Sigmoid colon (tissue), 7 donors: ENCODE measurements around the gene CZIB. TPM values are rescaled to one million over a fixed set of nuclear protein-coding genes. Genes with fewer than 3 reads are reported as not detected.

Experiments used
- DNase-seq: peaks from one replicate; pipeline ENCODE4 v3.0.0-alpha.2; 2019
- H3K27ac ChIP-seq, 4 donors: fragments of 200-600 bp; sonication (generic); one replicate each; pipeline ENCODE4 v1.5.1; 2016 to 2019; ENCODE audit warnings: mild to moderate bottlenecking in 1 of 4
- H3K27me3 ChIP-seq, 3 donors: fragments of 200-600 bp; sonication (generic); one replicate each; pipeline ENCODE4 v1.5.1; 2019; ENCODE audit warnings: mild to moderate bottlenecking in 1 of 3
- H3K36me3 ChIP-seq, 4 donors: fragments of 200-600 bp; sonication (generic); one replicate each; pipeline ENCODE4 v1.5.1; 2016 to 2019
- H3K4me1 ChIP-seq, 4 donors: fragments of 200-600 bp; sonication (generic); one replicate each; pipeline ENCODE4 v1.5.1; 2017 to 2019
- H3K4me3 ChIP-seq, 4 donors: fragments of 200-600 bp; sonication (generic); one replicate each; pipeline ENCODE4 v1.5.1; 2017 to 2019; ENCODE audit warnings: mild to moderate bottlenecking in 2 of 4, moderate library complexity in 1 of 4
- H3K9me3 ChIP-seq, 4 donors: fragments of 200-600 bp in 3 of 4; sonication (generic) in 3 of 4; one replicate each; pipeline versions ENCODE4 v1.5.1 to v1.6.1; 2013 to 2019
- CTCF ChIP-seq, 4 experiments: fragments of 450-650 bp in 3 of 4; fragments of 200-600 bp in 1 of 4; IDR thresholded peaks; one replicate each; pipeline ENCODE4 v1.5.1; 2016 to 2019; ENCODE audit warnings: antibody characterized with exemption in 4 of 4, mild to moderate bottlenecking in 3 of 4, moderate library complexity in 2 of 4
- EP300 ChIP-seq, 4 donors: sonication (generic); formaldehyde crosslinking; IDR thresholded peaks; one replicate each; pipeline ENCODE4 v1.6.1; 2017; ENCODE audit warnings: antibody characterized with exemption in 4 of 4
- POLR2A ChIP-seq, 2 donors: fragments of 450-650 bp; IDR thresholded peaks; one replicate each; pipeline ENCODE4 v1.6.1; 2016; ENCODE audit warnings: antibody characterized with exemption in 2 of 2, mild to moderate bottlenecking in 2 of 2, moderate library complexity in 2 of 2
- POLR2AphosphoS5 ChIP-seq, 4 donors: sonication (generic); formaldehyde crosslinking; IDR thresholded peaks; one replicate each; pipeline ENCODE4 v1.6.1; 2017; ENCODE audit warnings: antibody characterized with exemption in 4 of 4
- WGBS, 2 donors: extraction: QIAGEN DNeasy Blood & Tissue Kit; methylation state at CpG; one replicate each; pipeline ENCODE4 v1.1.7; 2013; 5-methylcytosine and 5-hydroxymethylcytosine counted together
- intact Hi-C: fragments of 100-400 bp; cut with DNase I; formaldehyde crosslinking; loops from one replicate; pipeline ENCODE4 v1.15.1; 2023
- polyA plus RNA-seq, 3 donors: library from polyadenylated mRNA; stranded (reverse); fragments of 200-250 nt; gene quantifications; one replicate each; pipeline ENCODE4 v1.2.3, GENCODE V29; 2013
- total RNA-seq, 4 donors: library from RNA; depleted of rRNA; stranded (reverse); fragments of >200 nt; gene quantifications; one replicate each; pipeline ENCODE4 v1.1.0, GENCODE V29; 2016
- donor health status: healthy with polysubstance abuse.
- donor health status: Bipolar disorder and iron deficiency.
- donor health status: healthy.

The CZIB gene
- total and polyA plus RNA-seq, 7 donors, result 49.4 to 95.6 (median 79.2) TPM

- Histone ChIP-seq H3K36me3 (no peaks in the 10 kb centered on the region), H3K27me3 (no peaks in the 10 kb centered on the region), H3K4me3 (no peak overlapping the region), H3K9me3 (no peaks in the 10 kb centered on the region), H3K27ac (no peak overlapping the region), H3K4me1 (no peaks in the 10 kb centered on the region)
- WGBS, 2 donors, result 74 to 82% methylated on average over 4 of the region's 4 CpGs
- intact Hi-C loops, result no loop called here
- no peak for TF ChIP-seq POLR2AphosphoS5 (IDR thresholded peaks at IDR 0.05)
- TF ChIP-seq CTCF (IDR thresholded peaks at IDR 0.05), result no peak
- no peak for TF ChIP-seq EP300 (IDR thresholded peaks at IDR 0.05)
- no peak for TF ChIP-seq POLR2A (IDR thresholded peaks at IDR 0.05)
- DNase-seq, result no peak
These were observed 33.7 kb upstream of the CZIB start for GRCh38 chr1:53254011-53254640.

GRCh38 chr1:53250325-53250724 lies 29.9 kb upstream of the CZIB start:
- intact Hi-C loops, result no loop called here
- DNase-seq, result no peak
- no peaks in the 10 kb centered on the region for H3K36me3 ChIP-seq
- WGBS, 2 donors, result 94 to 96% methylated on average over 4 of the region's 4 CpGs
- no peaks in the 10 kb centered on the region for H3K27me3 ChIP-seq
- no peaks in the 10 kb centered on the region for H3K4me1 ChIP-seq
- H3K27ac ChIP-seq, result no peak overlapping the region
- no peak overlapping the region for H3K4me3 ChIP-seq
- H3K9me3 ChIP-seq, result no peaks in the 10 kb centered on the region
- no peak for TF ChIP-seq CTCF (IDR thresholded peaks at IDR 0.05)
- TF ChIP-seq EP300 (IDR thresholded peaks at IDR 0.05), result no peak
- no peak for TF ChIP-seq POLR2A (IDR thresholded peaks at IDR 0.05)
- no peak for TF ChIP-seq POLR2AphosphoS5 (IDR thresholded peaks at IDR 0.05)

- H3K9me3 ChIP-seq, result no peaks in the 10 kb centered on the region
- intact Hi-C loops, result no loop called here
- no peak for DNase-seq
- TF ChIP-seq POLR2A (IDR thresholded peaks at IDR 0.05) (no peak), EP300 (IDR thresholded peaks at IDR 0.05) (no peak), POLR2AphosphoS5 (IDR thresholded peaks at IDR 0.05) (no peak), CTCF (IDR thresholded peaks at IDR 0.05) (no peak)
- no peak overlapping the region for H3K27ac ChIP-seq
- no peaks in the 10 kb centered on the region for H3K4me1 ChIP-seq
- WGBS, 2 donors, result 75 to 78% methylated on average over 3 of the region's 3 CpGs
- H3K4me3 ChIP-seq, result no peak overlapping the region
- H3K36me3 ChIP-seq, result no peaks in the 10 kb centered on the region
- H3K27me3 ChIP-seq, result no peaks in the 10 kb centered on the region
These were observed 29.3 kb upstream of the CZIB start for GRCh38 chr1:53249706-53250105.

- DNase-seq, result no peak
- Histone ChIP-seq H3K36me3 (no peaks in the 10 kb centered on the region), H3K9me3 (no peaks in the 10 kb centered on the region), H3K27ac (no peak overlapping the region), H3K4me1 (no peaks in the 10 kb centered on the region), H3K4me3 (no peak overlapping the region), H3K27me3 (no peaks in the 10 kb centered on the region)
- WGBS, 2 donors, result 81 to 97% methylated on average over 4 of the region's 4 CpGs
- intact Hi-C loops, result no loop called here
- no peak for TF ChIP-seq EP300 (IDR thresholded peaks at IDR 0.05)
- TF ChIP-seq CTCF (IDR thresholded peaks at IDR 0.05), result no peak
These were observed 26.1 kb upstream of the CZIB start for GRCh38 chr1:53246261-53247134.
